ENCODE results near the gene ADAMTSL4. TPM values are rescaled to one million over a fixed set of nuclear protein-coding genes. Genes with fewer than 3 reads are reported as not detected.
"Not testable (repeated sequence)": the region's sequence is repeated elsewhere in the genome, so short reads cannot be mapped to it uniquely, and the experiment has no call there.

Gene ADAMTSL4
- total RNA-seq, 3 donors from 2014 or later = 3.4 to 37.1 (median 10.2) TPM

DNA sequence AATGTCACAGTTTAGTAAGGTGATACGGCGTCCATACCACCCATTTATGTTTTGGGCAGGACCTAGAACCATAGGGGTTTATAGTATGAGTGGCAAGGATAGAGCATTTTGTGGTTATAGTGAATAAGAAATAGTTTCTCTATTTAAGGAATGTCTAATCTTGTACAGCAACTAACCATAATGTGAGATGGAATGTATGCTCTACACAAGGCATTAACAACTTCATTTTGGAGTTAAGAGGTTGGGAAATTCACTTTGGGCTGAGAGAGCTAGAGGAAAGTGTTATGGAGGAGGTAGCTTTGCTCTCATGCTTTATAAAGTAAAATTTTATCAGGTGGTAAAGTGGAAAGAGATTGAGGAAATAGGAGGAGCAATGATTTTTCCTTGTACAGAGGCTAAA, 33.2 kb downstream of the ADAMTSL4 start:
- intact Hi-C loops (cut with DNase I, micrococcal nuclease) = no loop called here
- ATAC-seq (no peak), DNase-seq (no peak)
- no peaks in the 10 kb centered on the region for H3K9me3 ChIP-seq
- peaks cover 3% of the 10 kb centered on the region for H3K4me1 ChIP-seq (ENCODE audit: low read depth)
- TF ChIP-seq, protein P1, sequence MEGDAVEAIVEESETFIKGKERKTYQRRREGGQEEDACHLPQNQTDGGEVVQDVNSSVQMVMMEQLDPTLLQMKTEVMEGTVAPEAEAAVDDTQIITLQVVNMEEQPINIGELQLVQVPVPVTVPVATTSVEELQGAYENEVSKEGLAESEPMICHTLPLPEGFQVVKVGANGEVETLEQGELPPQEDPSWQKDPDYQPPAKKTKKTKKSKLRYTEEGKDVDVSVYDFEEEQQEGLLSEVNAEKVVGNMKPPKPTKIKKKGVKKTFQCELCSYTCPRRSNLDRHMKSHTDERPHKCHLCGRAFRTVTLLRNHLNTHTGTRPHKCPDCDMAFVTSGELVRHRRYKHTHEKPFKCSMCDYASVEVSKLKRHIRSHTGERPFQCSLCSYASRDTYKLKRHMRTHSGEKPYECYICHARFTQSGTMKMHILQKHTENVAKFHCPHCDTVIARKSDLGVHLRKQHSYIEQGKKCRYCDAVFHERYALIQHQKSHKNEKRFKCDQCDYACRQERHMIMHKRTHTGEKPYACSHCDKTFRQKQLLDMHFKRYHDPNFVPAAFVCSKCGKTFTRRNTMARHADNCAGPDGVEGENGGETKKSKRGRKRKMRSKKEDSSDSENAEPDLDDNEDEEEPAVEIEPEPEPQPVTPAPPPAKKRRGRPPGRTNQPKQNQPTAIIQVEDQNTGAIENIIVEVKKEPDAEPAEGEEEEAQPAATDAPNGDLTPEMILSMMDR (IDR thresholded peaks at IDR 0.05) = no peak
- no peak overlapping the region for H3K4me3 ChIP-seq
- H3K36me3 ChIP-seq (ENCODE audit: low read depth) = no peaks in the 10 kb centered on the region

DNA sequence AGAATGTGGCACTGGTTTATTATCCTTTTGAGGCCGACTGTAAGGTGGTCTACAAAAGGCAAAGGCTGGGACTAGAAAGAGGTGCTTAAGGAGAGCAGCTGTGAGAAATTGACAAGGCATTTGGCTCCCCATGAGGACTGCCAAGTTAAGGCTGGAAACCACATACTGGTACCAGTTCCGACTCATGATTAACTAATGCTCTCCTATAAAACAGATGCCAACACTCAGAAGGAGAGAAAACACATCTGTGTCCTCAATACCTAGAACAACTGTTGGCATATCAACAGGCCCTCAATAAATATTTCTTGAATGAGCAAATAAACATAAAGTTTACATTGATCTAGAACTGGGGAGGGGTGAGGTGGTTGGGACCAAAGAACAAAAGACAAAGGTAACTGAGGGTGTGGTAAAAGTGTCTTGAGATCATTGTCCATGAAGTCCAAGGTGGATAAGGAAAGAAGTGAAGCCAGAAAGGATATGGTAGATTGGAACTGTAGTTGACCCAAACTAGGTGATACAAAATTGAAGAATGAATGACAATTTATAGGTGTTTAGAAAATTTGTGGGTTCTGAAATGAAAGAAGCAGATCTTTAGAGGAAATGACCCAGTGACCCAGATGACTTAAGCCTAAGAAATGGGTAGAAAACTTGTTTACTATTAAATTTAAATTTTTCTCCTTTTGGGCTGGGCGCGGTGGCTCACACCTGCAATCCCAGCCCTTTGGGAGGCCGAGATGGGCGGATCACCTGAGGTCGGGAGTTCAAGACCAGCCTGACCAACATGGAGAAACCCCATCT, 47.1 kb downstream of the ADAMTSL4 start:
- TF ChIP-seq, protein P1 (IDR thresholded peaks at IDR 0.05) = no peak
- ATAC-seq = peak; percentile 89
- no peak overlapping the region for H3K4me3 ChIP-seq

DNA sequence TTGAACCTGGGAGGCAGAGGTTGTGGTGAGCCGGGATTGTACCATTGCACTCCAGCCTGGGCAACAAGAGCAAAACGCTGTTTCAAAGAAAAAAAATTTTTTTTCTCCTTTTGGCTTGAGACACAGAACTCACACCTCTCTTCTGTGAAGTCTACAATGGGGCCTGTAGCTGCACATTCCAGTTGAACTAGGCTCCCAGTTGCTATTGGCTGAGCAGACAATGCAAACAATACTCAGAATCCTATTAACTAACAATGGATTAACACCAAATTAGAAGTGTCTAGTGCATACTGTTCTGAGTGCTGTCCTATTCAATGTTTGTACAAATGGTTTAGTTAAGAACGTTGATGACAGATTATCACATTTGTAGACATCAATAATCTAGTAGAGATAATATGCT, 47.8 kb downstream of the ADAMTSL4 start:
- intact Hi-C loops (cut with DNase I, micrococcal nuclease) = no loop called here
- Histone ChIP-seq H3K4me3 (no peak overlapping the region), H3K4me1 (ENCODE audit: low read depth) (no peaks in the 10 kb centered on the region), H3K36me3 (ENCODE audit: low read depth) (no peaks in the 10 kb centered on the region), H3K9me3 (no peaks in the 10 kb centered on the region)
- DNase-seq = no peak
- TF ChIP-seq, protein P1 (IDR thresholded peaks at IDR 0.05) = no peak
- ATAC-seq = no peak

More for the DNA sequence above, 47.1 kb downstream of the ADAMTSL4 start:
- Histone ChIP-seq H3K9me3 (no peaks in the 10 kb centered on the region), H3K4me1 (ENCODE audit: low read depth) (no peaks in the 10 kb centered on the region), H3K36me3 (ENCODE audit: low read depth) (no peaks in the 10 kb centered on the region)
- no peak for DNase-seq
- intact Hi-C loops (cut with DNase I, micrococcal nuclease) = no loop called here

DNA sequence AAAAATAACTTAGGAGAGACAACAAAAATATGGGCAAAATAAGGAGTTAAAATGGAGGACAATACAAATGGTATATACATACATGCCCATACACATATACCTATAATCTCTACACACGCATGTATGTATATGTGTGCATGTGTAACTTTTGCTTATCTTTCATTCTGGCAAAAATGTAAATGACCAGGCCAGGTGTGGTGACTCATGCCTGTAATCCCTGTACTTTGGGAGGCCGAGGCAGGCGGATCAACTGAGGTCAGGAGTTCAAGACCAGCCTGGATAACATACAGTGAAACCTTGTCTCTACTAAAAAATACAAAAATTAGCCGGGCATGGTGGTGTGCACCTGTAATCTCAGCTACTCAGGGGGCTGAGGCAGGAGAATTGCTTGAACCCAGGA, 49.1 kb downstream of the ADAMTSL4 start:
- H3K4me1 ChIP-seq (ENCODE audit: low read depth); H3K36me3 ChIP-seq (ENCODE audit: low read depth); H3K9me3 ChIP-seq; intact Hi-C loops (cut with DNase I, micrococcal nuclease); ATAC-seq; H3K4me3 ChIP-seq; DNase-seq: not testable (repeated sequence)

DNA sequence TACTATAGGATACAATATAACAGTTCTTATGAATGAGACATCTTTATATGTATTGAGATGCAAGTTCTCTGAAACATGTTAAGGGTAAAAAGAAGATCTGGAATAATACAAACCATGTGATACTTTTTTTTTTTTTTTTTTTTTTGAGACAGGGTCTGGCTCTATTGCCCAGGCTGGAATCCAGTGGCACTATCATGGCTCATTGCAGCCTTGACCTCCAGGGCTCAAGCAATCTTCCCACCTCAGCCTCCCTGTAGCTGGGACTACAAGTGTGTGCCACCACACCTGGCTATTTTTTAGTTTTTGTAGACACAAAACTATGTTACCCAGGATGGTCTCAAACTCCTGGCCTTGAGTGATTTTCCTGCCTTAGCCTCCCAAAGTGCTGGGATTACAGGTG, 52.3 kb downstream of the ADAMTSL4 start:
- peaks cover 3% of the 10 kb centered on the region for H3K4me1 ChIP-seq (ENCODE audit: low read depth)
- H3K9me3 ChIP-seq = no peaks in the 10 kb centered on the region
- no peak for DNase-seq
- intact Hi-C loops (cut with DNase I, micrococcal nuclease) = no loop called here
- TF ChIP-seq, protein P1 (IDR thresholded peaks at IDR 0.05) = no peak
- H3K4me3 ChIP-seq = no peak overlapping the region
- no peaks in the 10 kb centered on the region for H3K36me3 ChIP-seq (ENCODE audit: low read depth)
- ATAC-seq = no peak

DNA sequence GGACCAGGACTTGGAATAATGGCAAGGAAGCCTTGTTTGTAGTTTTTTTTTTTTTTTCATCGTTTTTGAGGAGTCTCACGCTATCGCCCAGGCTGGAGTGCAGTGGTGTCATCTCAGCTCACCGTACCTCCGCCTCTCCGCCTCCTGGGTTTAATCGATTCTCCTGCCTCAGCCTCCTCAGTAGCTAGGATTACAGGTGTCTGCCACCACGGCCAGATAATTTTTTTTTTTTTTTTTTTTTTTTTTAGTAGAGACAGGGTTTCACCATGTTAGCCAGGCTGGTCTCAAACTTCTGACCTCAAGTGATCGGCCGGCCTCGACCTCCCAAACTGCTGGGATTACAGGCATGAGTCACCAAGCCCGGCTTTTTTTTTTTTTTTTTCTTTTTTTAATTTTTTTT, 53.2 kb downstream of the ADAMTSL4 start:
- H3K4me3 ChIP-seq; intact Hi-C loops (cut with DNase I, micrococcal nuclease); DNase-seq; H3K36me3 ChIP-seq (ENCODE audit: low read depth); ATAC-seq; H3K9me3 ChIP-seq; H3K4me1 ChIP-seq (ENCODE audit: low read depth): not testable (repeated sequence)
